GM13977 (cell line): Measurements from ENCODE around the gene LOXHD1.

Source experiments
- DNase-seq: peaks from one replicate; pipeline ENCODE4 v3.0.0; 2012; ENCODE audit warnings: low spot score
- in situ Hi-C: fragments of 300-500 bp; cut with MboI; formaldehyde crosslinking; loops from one replicate; pipeline ENCODE4 v1.12.0; 2022; ENCODE audit warnings: low sequenced_read_pairs, low pct_unique_long_range_greater_than_20kb, mixed read lengths, inconsistent platforms; ENCODE audit not compliant: unreplicated experiment
- TF ChIP-seq, protein P1 (sequence below): IDR thresholded peaks from 2 replicates; pipeline ENCODE4 v1.5.1; 2012; ENCODE audit warnings: mild to moderate bottlenecking, control low read depth; ENCODE audit not compliant: insufficient read depth; ENCODE audit errors: extremely low read depth, missing control alignments

The LOXHD1 gene, protein sequence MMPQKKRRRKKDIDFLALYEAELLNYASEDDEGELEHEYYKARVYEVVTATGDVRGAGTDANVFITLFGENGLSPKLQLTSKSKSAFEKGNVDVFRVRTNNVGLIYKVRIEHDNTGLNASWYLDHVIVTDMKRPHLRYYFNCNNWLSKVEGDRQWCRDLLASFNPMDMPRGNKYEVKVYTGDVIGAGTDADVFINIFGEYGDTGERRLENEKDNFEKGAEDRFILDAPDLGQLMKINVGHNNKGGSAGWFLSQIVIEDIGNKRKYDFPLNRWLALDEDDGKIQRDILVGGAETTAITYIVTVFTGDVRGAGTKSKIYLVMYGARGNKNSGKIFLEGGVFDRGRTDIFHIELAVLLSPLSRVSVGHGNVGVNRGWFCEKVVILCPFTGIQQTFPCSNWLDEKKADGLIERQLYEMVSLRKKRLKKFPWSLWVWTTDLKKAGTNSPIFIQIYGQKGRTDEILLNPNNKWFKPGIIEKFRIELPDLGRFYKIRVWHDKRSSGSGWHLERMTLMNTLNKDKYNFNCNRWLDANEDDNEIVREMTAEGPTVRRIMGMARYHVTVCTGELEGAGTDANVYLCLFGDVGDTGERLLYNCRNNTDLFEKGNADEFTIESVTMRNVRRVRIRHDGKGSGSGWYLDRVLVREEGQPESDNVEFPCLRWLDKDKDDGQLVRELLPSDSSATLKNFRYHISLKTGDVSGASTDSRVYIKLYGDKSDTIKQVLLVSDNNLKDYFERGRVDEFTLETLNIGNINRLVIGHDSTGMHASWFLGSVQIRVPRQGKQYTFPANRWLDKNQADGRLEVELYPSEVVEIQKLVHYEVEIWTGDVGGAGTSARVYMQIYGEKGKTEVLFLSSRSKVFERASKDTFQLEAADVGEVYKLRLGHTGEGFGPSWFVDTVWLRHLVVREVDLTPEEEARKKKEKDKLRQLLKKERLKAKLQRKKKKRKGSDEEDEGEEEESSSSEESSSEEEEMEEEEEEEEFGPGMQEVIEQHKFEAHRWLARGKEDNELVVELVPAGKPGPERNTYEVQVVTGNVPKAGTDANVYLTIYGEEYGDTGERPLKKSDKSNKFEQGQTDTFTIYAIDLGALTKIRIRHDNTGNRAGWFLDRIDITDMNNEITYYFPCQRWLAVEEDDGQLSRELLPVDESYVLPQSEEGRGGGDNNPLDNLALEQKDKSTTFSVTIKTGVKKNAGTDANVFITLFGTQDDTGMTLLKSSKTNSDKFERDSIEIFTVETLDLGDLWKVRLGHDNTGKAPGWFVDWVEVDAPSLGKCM (N-terminal part only)

DNA sequence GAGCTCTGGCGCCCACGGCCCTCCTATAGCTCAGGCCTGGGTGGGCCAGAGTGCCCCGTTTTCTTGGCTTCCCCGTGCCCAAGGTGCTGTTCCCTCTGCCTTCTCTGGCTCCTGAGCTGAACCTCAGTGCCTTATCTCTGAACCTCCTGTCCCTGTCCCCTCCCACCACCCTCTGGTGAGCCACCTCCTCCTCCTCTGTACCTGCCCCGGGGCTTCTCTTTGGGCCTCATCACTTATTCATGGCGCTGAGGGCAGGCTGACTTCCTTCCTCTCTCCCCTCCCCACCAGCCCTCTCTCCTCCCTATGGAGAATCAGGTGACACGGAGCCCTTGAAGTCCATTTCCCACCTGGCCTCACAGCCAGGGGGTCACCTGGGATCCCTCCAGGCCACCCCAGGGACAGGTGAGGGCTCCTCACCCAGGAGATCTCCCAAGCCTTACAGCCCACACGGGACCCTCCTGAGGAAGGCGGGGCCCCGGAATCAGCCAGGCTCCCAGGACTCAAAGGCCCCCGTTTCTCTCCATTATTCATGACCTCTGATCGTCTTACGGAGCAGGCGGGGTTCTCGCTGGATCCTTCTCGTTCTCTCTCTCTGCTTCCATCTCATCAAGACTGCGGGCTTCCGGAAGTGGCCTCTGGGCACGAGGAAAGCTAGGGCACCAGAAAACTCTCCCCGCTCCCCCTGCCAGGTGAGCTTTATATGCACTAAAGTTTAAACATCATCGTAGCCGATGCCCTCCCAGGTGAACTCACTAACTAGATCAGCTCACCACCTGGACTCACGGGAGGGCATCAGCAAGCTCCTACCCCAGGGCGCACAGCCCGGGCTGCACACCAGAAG is at the start of gene LOXHD1:
Gene LOXHD1 (minus strand): TSS at position 106 of the 841 bp plus-strand sequence. CDS start 187 bp downstream, outside the sequence.
- in situ Hi-C loops: loop anchor here (5.0 kb wide), 1 partner anchor 380 kb away; no protein-coding TSS in a partner anchor
- DNase-seq: no peak
- TF ChIP-seq, protein P1, sequence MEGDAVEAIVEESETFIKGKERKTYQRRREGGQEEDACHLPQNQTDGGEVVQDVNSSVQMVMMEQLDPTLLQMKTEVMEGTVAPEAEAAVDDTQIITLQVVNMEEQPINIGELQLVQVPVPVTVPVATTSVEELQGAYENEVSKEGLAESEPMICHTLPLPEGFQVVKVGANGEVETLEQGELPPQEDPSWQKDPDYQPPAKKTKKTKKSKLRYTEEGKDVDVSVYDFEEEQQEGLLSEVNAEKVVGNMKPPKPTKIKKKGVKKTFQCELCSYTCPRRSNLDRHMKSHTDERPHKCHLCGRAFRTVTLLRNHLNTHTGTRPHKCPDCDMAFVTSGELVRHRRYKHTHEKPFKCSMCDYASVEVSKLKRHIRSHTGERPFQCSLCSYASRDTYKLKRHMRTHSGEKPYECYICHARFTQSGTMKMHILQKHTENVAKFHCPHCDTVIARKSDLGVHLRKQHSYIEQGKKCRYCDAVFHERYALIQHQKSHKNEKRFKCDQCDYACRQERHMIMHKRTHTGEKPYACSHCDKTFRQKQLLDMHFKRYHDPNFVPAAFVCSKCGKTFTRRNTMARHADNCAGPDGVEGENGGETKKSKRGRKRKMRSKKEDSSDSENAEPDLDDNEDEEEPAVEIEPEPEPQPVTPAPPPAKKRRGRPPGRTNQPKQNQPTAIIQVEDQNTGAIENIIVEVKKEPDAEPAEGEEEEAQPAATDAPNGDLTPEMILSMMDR: no peak

DNA sequence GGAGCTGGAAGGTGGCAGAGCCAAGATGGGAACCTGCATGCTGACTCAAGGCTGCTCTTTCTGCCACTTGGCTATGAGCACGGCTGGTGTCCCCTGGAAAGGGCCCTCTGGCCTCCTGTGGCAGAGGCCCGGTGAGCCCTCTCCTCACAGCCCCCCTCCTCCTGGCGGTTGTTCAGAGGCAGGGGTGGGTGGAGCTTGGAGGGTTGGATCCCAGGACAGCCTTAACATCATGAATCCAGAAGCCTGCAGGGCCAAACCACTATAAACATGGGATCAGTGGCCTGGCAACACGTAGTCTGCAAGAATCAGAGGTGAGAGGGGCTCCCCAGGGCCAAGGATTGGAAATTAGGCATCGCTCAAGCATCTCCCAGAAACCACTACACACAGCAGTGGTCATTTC is 48.5 kb upstream of the LOXHD1 start:
- in situ Hi-C loops: no loop called here
- no peak for DNase-seq
- TF ChIP-seq, protein P1: no peak

DNA sequence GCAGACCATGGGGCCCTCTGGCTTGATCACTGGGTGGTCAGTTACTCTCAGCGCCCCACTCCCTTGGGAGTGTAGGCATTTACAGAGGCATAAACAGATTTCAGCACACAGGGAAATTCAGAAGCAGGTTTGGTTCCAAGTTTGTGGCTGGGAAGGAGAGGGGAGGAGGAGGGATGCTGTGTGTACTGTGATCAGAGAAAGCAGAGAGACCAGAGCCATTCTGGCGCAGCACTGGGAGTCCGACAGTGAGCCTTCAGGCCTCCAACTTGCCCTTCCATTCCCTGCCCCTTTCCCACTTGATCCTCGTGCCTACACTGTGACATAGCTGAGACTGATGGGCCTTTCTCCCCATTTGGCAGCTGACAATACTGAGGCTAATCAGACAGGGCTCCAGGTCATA is 47.8 kb upstream of the LOXHD1 start:
- TF ChIP-seq, protein P1: no peak
- DNase-seq: no peak
- in situ Hi-C loops: no loop called here

DNA sequence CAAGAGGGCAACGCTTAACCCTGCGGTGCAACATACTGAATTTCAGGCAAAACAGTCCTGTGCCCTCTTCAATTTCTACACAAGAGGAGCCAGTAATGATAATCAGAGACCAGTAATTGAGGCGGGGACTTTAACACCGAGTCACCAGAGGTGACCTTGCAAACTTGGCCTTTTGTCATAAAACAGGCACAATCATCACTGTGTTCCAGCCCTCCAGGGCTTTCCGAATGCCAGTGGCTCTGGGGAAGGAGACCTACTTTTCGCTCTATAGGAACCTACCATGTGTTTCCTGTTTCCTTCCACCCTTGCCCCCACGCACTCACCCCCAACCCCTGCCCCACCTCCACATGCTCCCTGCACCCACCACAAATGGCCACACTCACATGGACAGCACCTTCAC is 47.2 kb upstream of the LOXHD1 start:
- in situ Hi-C loops: no loop called here
- TF ChIP-seq, protein P1: no peak
- DNase-seq: no peak

DNA sequence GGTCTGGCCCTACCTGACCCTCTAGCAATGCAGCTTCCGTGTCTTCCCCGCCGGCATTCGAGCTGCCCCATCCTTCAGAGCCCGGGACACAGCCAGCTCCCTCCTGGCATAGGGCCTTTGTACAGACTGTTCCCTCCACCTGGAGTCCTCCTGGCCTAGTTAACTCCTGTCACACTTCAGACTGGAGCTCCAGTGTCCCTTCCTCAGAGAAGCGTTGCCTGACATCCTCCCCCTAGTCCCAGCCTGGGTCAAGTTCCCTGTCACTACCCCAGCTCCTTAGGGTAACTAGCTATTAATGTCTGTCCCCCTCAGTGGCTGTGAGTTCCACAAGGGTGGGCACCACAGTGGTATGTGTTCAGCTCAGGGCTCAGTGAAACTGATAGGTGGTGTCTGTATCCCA is 45.5 kb upstream of the LOXHD1 start:
- in situ Hi-C loops: no loop called here

More for the DNA sequence above, 45.5 kb upstream of the LOXHD1 start:
- DNase-seq: no peak
- TF ChIP-seq, protein P1: no peak
